Naive thymus-derived CD8-positive, alpha-beta T cell (primary cell): ENCODE data around the gene ZSWIM1. TPM values are rescaled to one million over a fixed set of nuclear protein-coding genes. Genes with fewer than 3 reads are reported as not detected.
A peak's percentile ranks its signal among the peaks of the same experiment; 100 is the strongest.
"Not testable (repeated sequence)": the region's sequence is repeated elsewhere in the genome, so short reads cannot be mapped to it uniquely, and the experiment has no call there.

Experiments used
- ATAC-seq, 2 donors: fragments of 150-1000 bp; cut with Tn5 transposase in 1 of 2; sonication (Bioruptor Pico), chemical (Tn5 transposase) in 1 of 2; 1 replicate in 1 of 2; 2 replicates in 1 of 2; pipeline ENCODE4 v1.10.0; 2021; ENCODE audit warnings: mild to moderate bottlenecking in 2 of 2, moderate library complexity in 2 of 2
- POLR2A ChIA-PET: fragments of 350-600 bp; sonication (Branson Sonifier 250); formaldehyde crosslinking; loops from one replicate; lab custom pipeline; 2021; ENCODE audit warnings: antibody characterized with exemption; lab: Charles Lee
- DNase-seq, 10 donors: peaks; one replicate each; pipeline versions ENCODE4 v3.0.0 to v3.0.0-alpha.2; 2020 to 2022
- H3K27ac Mint-ChIP-seq, 10 donors: one replicate each; pipeline ENCODE4 v1.8.0; 2020 to 2022; ENCODE audit warnings: mild to moderate bottlenecking in 10 of 10, mixed read lengths in 10 of 10, moderate library complexity in 4 of 10, inconsistent platforms in 1 of 10
- H3K27me3 Mint-ChIP-seq, 5 donors: one replicate each; pipeline ENCODE4 v1.8.0; 2021 to 2022; ENCODE audit warnings: mixed read lengths in 5 of 5
- H3K36me3 Mint-ChIP-seq, 3 donors: one replicate each; pipeline ENCODE4 v1.8.0; 2020 to 2022; ENCODE audit warnings: mixed read lengths in 3 of 3, mild to moderate bottlenecking in 2 of 3, inconsistent platforms in 1 of 3
- H3K4me1 Mint-ChIP-seq, 4 donors: one replicate each; pipeline ENCODE4 v1.8.0; 2021 to 2022; ENCODE audit warnings: mixed read lengths in 4 of 4
- H3K4me3 Mint-ChIP-seq, 10 donors: one replicate each; pipeline ENCODE4 v1.8.0; 2020 to 2022; ENCODE audit warnings: mild to moderate bottlenecking in 10 of 10, mixed read lengths in 10 of 10, moderate library complexity in 6 of 10, inconsistent platforms in 1 of 10
- H3K9me3 Mint-ChIP-seq, 9 donors: one replicate each; pipeline ENCODE4 v1.8.0; 2020 to 2022; ENCODE audit warnings: mixed read lengths in 9 of 9, mild to moderate bottlenecking in 3 of 9, inconsistent platforms in 1 of 9, moderate library complexity in 1 of 9
- polyA plus RNA-seq, 3 donors: library from polyadenylated mRNA; unstranded; fragments of 300-500 nt; fragmentation: Illumina TruSeq; gene quantifications; one replicate each; pipeline ENCODE4 v1.2.3, GENCODE V29; 2021
- total RNA-seq, 8 experiments: library from RNA in 2 of 8; stranded (reverse) in 2 of 8; gene quantifications; one replicate each; pipeline ENCODE4 v1.2.3 and lab custom pipeline; 2021 to 2026

The ZSWIM1 gene
- total and polyA plus RNA-seq, 5 experiments from 2014 or later, result 0.96 to 17.6 (median 9.8) TPM

DNA sequence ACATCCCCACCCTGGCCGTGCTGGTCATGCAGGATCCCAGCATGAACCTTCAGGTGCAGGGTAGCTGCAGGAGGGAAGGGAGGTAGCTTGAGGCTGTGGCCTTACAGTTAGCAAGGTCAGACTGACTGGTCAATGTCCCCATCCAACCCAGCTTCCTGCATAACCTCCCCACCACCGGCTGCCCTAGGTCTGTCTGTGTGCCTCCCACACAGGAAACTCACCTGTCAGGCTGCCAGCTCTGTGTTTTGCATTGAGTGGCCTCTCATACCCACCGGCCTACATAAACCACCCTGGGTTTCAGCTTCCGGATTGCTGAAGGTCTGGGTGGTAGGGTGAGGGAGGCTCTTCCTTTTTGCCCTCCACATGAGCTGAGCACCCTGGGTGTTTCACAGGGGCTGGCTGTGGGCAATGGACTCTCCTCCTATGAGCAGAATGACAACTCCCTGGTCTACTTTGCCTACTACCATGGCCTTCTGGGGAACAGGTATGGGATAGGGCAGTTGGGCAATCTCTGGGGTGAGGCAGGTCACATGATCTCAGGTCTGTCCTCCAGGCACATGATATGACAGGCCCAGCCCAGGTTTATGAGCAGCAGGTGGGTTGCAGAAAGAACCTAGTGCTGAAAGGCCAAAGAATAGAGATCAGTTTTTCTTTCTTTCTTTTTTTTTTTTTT lies 11.9 kb downstream of the ZSWIM1 start:
- no peak for DNase-seq
- Mint-ChIP-seq H3K4me1 (peaks cover 13 to 40% (median 39%) of the 10 kb centered on the region in 4 donors), H3K27me3 (no peaks in the 10 kb centered on the region), H3K27ac (peak overlapping the region; percentile 19 to 96 (median 84)), H3K9me3 (no peaks in the 10 kb centered on the region), H3K4me3 (peak overlapping the region; percentile 92 to 96 (median 94)), H3K36me3 (peaks cover 0 to 33% (median 9%) of the 10 kb centered on the region in 3 donors)
- ATAC-seq, result no peak
- POLR2A ChIA-PET, result interaction anchor here (0.8 to 7.4 kb wide), 7 partner anchors 10 to 79 kb away, joined by 3 to 120 read pairs (median 5); partner anchors contain the start of genes ACOT8, PCIF1, ZNF335 and ZSWIM1

DNA sequence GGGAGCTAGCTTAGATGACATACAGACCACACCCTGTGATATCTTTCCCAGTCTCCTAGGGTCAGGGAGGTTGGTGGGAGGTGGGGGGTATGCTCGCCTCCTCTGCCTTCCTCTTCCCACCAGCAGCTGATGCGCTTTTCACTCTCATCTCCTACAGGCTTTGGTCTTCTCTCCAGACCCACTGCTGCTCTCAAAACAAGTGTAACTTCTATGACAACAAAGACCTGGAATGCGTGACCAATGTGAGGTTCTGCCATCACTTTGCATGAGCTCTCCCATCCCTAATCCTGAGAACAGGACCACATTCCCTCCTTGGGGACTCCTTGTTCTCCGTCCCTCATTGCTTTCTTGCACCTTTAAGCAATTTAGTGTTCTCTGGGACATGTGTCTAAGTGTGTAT lies 12.8 kb downstream of the ZSWIM1 start:
- Mint-ChIP-seq H3K27ac (peak overlapping the region in 6 of 10 donors; percentile 32 to 88 (median 66)), H3K36me3 (peaks cover 0 to 35% (median 9%) of the 10 kb centered on the region in 3 donors), H3K4me3 (peak overlapping the region in 8 of 10 donors; percentile 16 to 58 (median 43)), H3K27me3 (no peaks in the 10 kb centered on the region), H3K4me1 (peaks cover 13 to 39% (median 36%) of the 10 kb centered on the region in 4 donors), H3K9me3 (no peaks in the 10 kb centered on the region)
- DNase-seq (no peak), ATAC-seq (no peak)
- POLR2A ChIA-PET, result interaction anchor here (7.4 kb wide), 1 partner anchor 42 kb away, joined by 120 read pairs; the partner anchor contains the start of gene PCIF1

DNA sequence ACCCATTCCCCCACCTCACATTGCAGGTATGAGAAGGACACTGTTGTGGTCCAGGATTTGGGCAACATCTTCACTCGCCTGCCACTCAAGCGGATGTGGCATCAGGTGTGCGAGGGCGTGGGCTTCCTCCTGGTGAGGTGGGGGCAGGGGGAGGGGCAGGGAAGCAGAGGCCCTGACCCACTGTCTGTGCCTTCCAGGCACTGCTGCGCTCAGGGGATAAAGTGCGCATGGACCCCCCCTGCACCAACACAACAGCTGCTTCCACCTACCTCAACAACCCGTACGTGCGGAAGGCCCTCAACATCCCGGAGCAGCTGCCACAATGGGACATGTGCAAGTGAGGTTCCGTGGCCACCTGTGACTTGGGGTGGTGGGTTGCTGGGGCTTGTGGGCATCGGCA lies 13.8 kb downstream of the ZSWIM1 start:
- Mint-ChIP-seq H3K36me3 (peaks cover 0 to 38% (median 9%) of the 10 kb centered on the region in 3 donors), H3K4me3 (no peak overlapping the region), H3K27me3 (no peaks in the 10 kb centered on the region), H3K9me3 (no peaks in the 10 kb centered on the region), H3K27ac (peak overlapping the region in 1 of 10 donors; percentile 56), H3K4me1 (peaks cover 13 to 33% (median 32%) of the 10 kb centered on the region in 4 donors)
- POLR2A ChIA-PET, result interaction anchor here (0.8 to 7.4 kb wide), 2 partner anchors 13 to 41 kb away, joined by 3 to 120 read pairs; partner anchors contain the start of gene PCIF1
- ATAC-seq (no peak), DNase-seq (no peak)

DNA sequence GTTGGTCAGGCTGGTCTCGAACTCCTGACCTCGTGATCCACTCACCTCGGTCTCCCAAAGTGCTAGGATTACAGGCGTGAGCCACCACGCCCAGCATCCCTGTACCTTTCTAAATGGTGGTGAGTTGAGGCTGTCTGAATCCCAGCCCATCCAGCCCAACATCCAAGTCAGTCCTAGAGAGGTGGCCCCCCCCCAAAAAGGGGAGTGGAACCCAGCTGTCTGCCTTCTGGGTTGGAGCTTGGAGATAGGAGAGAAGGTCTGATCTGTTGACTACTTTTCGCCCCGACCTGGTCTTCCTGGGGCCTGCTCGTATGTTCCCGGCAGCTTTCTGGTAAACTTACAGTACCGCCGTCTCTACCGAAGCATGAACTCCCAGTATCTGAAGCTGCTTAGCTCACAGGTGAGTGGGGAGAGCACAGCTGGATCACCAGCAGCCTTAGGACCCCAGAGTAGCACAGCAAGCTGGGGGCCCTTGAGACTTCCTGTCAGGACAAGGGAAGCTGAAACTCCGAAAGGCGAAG lies 15.7 kb downstream of the ZSWIM1 start:
- Mint-ChIP-seq H3K27me3 (no peaks in the 10 kb centered on the region), H3K27ac (no peak overlapping the region), H3K4me3 (no peak overlapping the region), H3K9me3 (no peaks in the 10 kb centered on the region), H3K36me3 (peaks cover 0 to 38% (median 9%) of the 10 kb centered on the region in 3 donors), H3K4me1 (peaks cover 10 to 24% (median 20%) of the 10 kb centered on the region in 4 donors)
- POLR2A ChIA-PET, result interaction anchor here (3.0 kb wide), 1 partner anchor 38 kb away, joined by 11 read pairs; the partner anchor contains the start of gene PCIF1
- ATAC-seq (no peak), DNase-seq (no peak)

DNA sequence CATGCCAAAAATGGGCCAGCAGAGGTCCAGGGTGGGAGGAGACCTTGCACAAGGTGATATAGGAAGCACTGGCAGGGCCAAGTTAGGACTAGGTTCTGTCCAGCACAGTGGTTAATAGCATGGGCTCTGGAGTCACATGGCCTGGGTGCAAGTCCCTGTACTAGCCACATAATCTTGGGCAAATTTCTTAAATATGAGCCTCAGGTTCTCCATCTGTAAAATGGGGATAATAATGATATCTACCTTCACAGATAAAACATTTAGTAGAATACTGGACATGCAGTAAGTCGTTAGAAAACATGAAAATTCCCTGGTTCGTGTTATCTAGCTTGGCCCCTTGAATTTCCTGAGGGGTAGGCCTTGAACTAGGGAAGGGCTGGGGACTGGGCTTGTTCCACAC lies 16.3 kb downstream of the ZSWIM1 start:
- no peak overlapping the region for H3K27ac Mint-ChIP-seq

DNA sequence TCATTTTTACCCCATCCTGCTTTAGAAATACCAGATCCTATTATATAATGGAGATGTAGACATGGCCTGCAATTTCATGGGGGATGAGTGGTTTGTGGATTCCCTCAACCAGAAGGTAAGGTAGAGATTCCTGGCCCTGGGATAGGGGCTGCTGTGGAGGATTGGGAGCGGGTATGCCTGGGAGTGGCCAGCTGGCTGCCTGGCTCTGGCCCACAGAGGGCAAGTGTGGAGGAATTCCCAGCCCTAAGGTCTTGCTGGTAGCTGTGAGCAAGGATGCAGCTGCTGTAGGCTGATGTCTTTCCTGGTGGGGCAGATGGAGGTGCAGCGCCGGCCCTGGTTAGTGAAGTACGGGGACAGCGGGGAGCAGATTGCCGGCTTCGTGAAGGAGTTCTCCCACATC lies 16.7 kb downstream of the ZSWIM1 start:
- Mint-ChIP-seq H3K4me3 (no peak overlapping the region), H3K27ac (no peak overlapping the region), H3K4me1 (peaks cover 3 to 14% (median 12%) of the 10 kb centered on the region in 4 donors), H3K27me3 (no peaks in the 10 kb centered on the region), H3K36me3 (peaks cover 0 to 38% (median 9%) of the 10 kb centered on the region in 3 donors), H3K9me3 (no peaks in the 10 kb centered on the region)
- no peak for ATAC-seq
- POLR2A ChIA-PET, result interaction anchor here (3.0 kb wide), 1 partner anchor 37 kb away, joined by 11 read pairs; the partner anchor contains the start of gene PCIF1
- no peak for DNase-seq

More for the DNA sequence above, 16.3 kb downstream of the ZSWIM1 start:
- H3K4me3 Mint-ChIP-seq, result no peak overlapping the region
- POLR2A ChIA-PET, result interaction anchor here (3.0 kb wide), 1 partner anchor 37 kb away, joined by 11 read pairs; the partner anchor contains the start of gene PCIF1
- no peaks in the 10 kb centered on the region for H3K27me3 Mint-ChIP-seq
- peaks cover 0 to 38% (median 9%) of the 10 kb centered on the region in 3 donors for H3K36me3 Mint-ChIP-seq
- peaks cover 7 to 18% (median 16%) of the 10 kb centered on the region in 4 donors for H3K4me1 Mint-ChIP-seq
- ATAC-seq (no peak), DNase-seq (no peak)
- no peaks in the 10 kb centered on the region for H3K9me3 Mint-ChIP-seq

DNA sequence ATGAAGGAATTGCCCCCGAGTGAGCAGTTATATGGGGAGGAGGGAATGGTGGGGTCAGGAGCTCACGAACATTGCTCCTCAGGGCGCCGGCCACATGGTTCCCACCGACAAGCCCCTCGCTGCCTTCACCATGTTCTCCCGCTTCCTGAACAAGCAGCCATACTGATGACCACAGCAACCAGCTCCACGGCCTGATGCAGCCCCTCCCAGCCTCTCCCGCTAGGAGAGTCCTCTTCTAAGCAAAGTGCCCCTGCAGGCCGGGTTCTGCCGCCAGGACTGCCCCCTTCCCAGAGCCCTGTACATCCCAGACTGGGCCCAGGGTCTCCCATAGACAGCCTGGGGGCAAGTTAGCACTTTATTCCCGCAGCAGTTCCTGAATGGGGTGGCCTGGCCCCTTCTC lies 17.3 kb downstream of the ZSWIM1 start:
- POLR2A ChIA-PET, result interaction anchor here (3.0 kb wide), 1 partner anchor 36 kb away, joined by 11 read pairs; the partner anchor contains the start of gene PCIF1
- no peak for ATAC-seq
- H3K9me3 Mint-ChIP-seq, result no peaks in the 10 kb centered on the region
- no peaks in the 10 kb centered on the region for H3K27me3 Mint-ChIP-seq
- H3K4me1 Mint-ChIP-seq, result peaks cover 0 to 8% (median 6%) of the 10 kb centered on the region in 4 donors
- DNase-seq, result no peak
- H3K27ac Mint-ChIP-seq, result peak overlapping the region in 1 of 10 donors; percentile 78
- peaks cover 0 to 38% (median 7%) of the 10 kb centered on the region in 3 donors for H3K36me3 Mint-ChIP-seq
- H3K4me3 Mint-ChIP-seq, result no peak overlapping the region

DNA sequence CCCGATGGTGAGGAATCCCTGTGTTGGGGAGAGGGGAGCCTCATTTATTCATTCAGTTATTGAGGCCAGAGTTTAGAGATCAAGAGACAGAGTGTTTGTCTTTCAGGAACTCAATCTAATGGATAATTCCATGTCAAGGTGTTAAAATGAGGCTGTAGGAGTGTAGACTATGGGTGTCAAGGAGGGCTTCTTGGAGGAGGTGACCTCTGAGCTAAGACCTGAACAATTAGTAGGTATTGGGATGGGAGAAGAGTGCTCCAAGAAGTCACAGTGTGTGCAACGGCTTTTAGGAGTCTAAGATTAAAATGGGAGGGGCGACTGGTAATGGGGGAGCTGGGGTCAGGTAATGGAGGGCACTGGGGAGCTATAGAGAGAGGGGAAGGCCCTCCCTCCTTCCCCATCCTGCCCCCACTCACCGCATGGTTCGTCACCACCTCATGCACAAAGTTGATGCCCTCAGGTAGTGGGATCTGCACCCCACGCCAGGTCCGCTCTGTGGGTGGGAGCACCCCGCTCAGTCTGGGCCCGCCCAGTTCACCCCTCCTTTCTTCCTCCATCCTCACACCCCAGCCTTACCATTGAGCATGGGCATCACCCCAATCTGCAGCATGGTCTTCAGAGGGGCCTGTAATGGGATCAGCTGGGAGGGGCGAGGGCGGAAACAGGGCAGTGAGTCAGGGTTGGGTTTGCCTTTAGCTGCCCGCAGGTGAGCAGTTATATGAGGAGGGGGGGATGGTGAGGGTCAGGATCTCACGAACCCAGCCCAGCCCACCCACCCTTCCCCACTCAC lies 18.2 kb downstream of the ZSWIM1 start:
- no peak overlapping the region for H3K4me3 Mint-ChIP-seq
- POLR2A ChIA-PET, result interaction anchor here (1.0 to 1.1 kb wide), 2 partner anchors 8 to 12 kb away, joined by 3 to 6 read pairs; partner anchors contain the start of genes CTSA and NEURL2

DNA sequence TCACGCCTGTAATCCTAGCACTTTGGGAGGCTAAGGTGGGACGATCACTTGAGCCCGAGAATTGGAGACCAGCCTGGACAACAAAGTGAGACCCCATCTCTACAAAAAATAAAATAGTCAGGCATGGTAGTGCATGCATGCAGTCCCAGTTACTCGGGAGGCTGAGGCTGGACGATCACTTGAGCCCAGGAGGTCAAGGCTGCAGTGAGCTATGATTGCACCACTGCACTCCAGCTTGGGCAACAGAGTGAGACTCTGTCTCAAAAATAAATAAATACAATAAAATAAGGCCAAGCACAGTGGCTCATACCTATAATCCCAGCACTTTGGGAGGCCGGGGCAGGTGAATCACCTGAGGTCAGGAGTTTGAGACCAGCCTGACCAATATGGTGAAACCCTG lies 20.3 kb downstream of the ZSWIM1 start:
- ATAC-seq, DNase-seq, H3K9me3 Mint-ChIP-seq, H3K4me3 Mint-ChIP-seq, H3K4me1 Mint-ChIP-seq, H3K27me3 Mint-ChIP-seq, H3K27ac Mint-ChIP-seq: not testable (repeated sequence)
- H3K36me3 Mint-ChIP-seq, result peaks cover 0 to 20% (median 7%) of the 10 kb centered on the region in 3 donors
- POLR2A ChIA-PET, result interaction anchor here (1.1 kb wide), 1 partner anchor 13 kb away, joined by 3 read pairs; no protein-coding TSS in a partner anchor

More for the DNA sequence above, 18.2 kb downstream of the ZSWIM1 start:
- Mint-ChIP-seq H3K9me3 (no peaks in the 10 kb centered on the region), H3K27ac (peak overlapping the region in 1 of 10 donors; percentile 78), H3K36me3 (peaks cover 0 to 32% (median 7%) of the 10 kb centered on the region in 3 donors), H3K4me1 (peaks cover 0 to 1% (median under 1%) of the 10 kb centered on the region in 4 donors), H3K27me3 (no peaks in the 10 kb centered on the region)
- no peak for DNase-seq
- ATAC-seq, result no peak

DNA sequence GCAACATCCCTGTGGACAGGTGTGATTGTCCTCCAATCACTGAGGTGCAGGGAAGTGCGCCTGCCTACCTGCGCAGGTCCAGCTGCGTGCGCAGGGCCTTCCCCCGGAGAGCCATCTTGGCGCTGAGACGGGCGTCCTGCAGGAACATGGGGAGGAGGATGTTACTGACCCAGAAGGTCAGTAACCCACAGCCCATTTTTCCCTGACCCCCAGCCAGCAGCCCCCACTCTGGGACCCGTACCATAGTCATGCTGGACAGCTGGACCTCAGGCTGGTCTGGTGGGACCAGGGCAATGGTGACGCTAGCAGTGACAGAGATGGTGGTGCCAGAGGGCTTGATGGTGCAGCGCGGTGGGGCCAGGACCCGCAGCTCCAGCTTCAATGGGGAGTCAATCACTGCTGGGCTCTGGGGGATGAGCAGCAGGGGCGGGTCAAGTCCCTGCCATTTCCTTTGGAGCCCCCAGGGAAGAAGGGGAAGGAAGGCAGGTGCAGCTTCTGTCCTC lies 21.2 kb downstream of the ZSWIM1 start:
- no peaks in the 10 kb centered on the region for H3K27me3 Mint-ChIP-seq
- DNase-seq (no peak), ATAC-seq (no peak)
- H3K36me3 Mint-ChIP-seq, result peaks cover 0 to 12% (median 7%) of the 10 kb centered on the region in 3 donors
- POLR2A ChIA-PET, result interaction anchor here (1.0 kb wide), 1 partner anchor 35 kb away, joined by 3 read pairs; no protein-coding TSS in a partner anchor
- no peaks in the 10 kb centered on the region for H3K4me1 Mint-ChIP-seq
- H3K27ac Mint-ChIP-seq, result peak overlapping the region in 1 of 10 donors; percentile 35
- H3K4me3 Mint-ChIP-seq, result no peak overlapping the region
- no peaks in the 10 kb centered on the region for H3K9me3 Mint-ChIP-seq

DNA sequence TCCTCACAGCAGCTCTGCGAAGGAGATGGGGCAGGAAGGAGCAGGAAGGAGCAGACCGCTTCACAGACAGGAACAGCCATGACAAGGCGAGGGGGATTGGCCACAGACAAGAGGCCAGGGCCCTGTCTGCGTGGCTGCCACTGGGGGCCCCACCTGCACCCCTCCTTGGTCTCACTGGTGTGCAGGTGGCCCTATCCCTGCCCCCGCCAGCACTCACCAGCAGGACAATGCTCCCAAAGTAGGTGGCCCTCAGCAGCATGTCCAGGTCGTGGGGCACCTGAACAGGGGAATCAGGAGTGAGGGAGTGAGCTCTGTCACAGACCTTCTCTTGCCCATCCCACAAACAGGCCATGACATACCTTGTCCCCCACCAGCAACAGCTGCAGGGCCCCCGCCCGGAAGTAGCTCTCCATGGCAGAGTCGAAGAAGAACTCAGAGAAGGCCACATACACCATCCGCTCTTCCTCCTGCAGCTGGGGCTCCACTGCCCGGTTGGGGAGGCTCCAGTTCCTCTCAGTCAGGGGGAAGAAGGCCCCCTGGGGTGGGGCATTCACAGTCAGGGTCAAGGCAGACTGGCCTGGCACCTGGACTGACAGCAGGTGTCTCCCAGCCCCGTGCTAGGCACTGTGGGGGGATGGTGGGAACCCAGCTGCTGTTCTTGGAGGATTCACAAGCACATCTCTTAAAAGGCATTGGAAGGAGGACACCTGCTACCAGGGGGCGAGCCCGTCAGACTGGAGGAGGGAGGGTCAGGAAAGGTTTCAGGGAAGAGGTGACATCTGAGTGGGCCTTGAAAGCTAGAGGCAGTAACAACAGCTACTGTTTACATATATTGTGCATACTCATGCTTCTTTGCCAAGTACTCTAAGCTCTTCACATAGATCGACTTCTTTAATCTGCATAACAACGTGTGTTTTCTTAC lies 23.8 kb downstream of the ZSWIM1 start:
- Mint-ChIP-seq H3K27ac (peak overlapping the region in 2 of 10 donors; percentile 66 to 77), H3K4me1 (peaks cover 0 to 3% (median 0%) of the 10 kb centered on the region in 4 donors), H3K36me3 (no peaks in the 10 kb centered on the region), H3K9me3 (no peaks in the 10 kb centered on the region), H3K4me3 (no peak overlapping the region), H3K27me3 (no peaks in the 10 kb centered on the region)
- ATAC-seq (no peak), DNase-seq (no peak)
- POLR2A ChIA-PET, result interaction anchor here (0.7 to 2.0 kb wide), 4 partner anchors 14 to 30 kb away, joined by 3 to 14 read pairs (median 4); partner anchors contain the start of genes CTSA, NEURL2 and PCIF1
